HG03521 (cell line): ENCODE results near the gene IMMP2L.

Source experiments
- ATAC-seq: cut with Tn5 transposase; IDR thresholded peaks from one replicate; pipeline ENCODE4 v1.9.1; 2021; ENCODE audit warnings: mild to moderate bottlenecking, moderate library complexity; ENCODE audit not compliant: unreplicated experiment

Gene IMMP2L

GRCh38 chr7:111113263-111114017 lies 448.9 kb downstream of the IMMP2L start:
- ATAC-seq = no peak

GRCh38 chr7:111112439-111112838 lies 449.9 kb downstream of the IMMP2L start:
- no peak for ATAC-seq

- no peak for ATAC-seq
Observed at GRCh38 chr7:111108496-111108895, 453.8 kb downstream of the IMMP2L start.

DNA sequence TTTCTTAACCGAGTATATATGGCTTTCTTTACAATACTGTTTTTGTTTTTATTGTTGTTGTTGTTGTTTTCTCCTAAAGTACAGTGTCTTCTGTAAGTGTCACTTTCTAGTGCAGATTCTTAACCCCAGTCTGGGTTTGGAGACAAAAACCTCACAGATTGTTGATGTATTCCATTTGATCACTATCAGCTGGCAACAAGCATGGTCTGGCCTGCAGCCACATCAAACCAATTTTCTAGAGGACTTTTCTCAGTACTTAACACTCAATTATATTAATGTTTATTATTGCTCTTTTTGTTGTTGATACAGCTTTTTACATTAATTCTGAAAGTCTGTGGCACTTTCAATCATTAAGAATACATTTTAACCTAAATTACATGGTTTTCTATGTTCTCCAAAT lies 454.3 kb downstream of the IMMP2L start:
- ATAC-seq = no peak

DNA sequence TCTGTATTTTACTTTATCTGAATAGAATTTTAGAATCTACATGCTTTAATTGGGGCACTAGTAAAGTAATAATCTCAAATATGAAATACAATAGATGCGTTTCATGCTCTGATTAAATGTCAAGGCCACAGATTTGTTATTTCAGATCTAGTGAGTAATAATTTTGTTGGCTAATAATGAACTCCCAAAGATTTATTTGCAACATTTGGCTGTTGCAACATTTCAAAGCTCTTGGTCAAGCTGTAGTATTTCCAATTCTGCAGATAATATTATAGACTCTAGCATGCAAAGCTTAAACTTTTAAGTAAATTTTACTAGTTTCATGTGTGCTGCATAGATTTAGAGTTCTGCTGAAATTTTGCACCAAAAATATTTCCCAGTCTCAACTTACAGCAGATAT lies 454.7 kb downstream of the IMMP2L start:
- ATAC-seq = no peak

DNA sequence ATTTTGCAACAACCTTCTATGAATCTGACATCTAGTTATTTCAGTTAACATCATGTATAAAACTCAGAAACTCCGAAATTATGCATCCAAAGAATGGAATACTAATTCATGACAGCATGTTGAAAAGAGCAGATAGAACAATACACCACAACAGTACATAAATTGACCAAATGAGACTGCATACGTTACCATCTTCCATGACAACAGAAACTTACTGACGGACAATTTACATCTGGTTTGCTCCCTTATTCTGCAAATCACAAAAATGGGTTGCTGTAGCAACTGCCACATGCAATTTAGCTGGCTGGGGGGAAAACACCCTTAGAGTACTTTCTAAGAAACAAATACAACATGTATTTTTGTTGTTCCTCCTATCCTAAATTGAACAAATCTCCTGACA lies 457.0 kb downstream of the IMMP2L start:
- ATAC-seq = no peak

- ATAC-seq = no peak
Observed at GRCh38 chr7:111104710-111105109, 457.6 kb downstream of the IMMP2L start.

DNA sequence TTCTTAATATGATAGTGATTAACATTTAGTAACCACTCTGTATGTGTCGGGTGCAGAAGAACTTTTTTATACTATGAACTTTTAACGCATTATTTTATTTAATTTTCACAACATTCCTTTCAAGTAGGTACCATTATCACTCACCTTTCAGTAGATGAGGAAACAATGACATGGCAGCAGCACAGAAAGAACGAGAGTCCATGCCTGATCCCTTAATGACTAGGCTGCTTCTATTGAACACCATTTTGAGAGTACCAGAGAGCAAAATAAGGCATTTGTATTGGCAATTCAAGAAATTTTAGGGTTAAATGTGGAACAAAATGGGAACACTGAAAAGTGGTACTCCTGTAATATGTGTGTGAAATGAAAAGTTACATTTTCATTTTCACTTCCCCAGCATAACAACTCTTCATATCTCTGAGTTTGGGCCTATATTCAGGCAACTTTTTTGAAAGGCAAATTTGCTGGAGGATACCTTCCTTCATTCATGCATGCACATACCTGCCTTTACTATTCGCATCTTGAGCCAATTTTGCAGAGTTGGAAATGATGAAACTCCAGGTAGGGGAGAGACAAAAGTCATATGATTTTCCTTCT lies 458.5 kb downstream of the IMMP2L start:
- no peak for ATAC-seq

DNA sequence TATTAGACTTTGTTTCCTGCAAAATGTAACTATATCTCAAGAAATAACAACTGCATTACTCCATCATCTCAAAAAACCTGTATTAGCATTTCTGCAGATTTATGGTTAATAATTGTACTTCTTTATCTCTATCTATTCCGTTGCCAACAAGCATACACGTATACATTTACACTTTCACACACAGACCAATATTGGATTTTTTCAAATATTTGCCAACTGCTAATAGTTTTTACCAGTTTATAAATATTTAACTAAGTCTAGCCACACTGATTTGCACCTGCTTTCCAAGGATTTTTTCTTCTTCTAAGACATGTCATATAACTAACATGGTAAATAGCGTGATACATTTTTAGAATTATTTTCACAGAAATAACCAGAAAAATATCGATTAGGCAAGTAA lies 459.2 kb downstream of the IMMP2L start:
- ATAC-seq = no peak

GRCh38 chr7:111101856-111102646 lies 460.2 kb downstream of the IMMP2L start:
- no peak for ATAC-seq

DNA sequence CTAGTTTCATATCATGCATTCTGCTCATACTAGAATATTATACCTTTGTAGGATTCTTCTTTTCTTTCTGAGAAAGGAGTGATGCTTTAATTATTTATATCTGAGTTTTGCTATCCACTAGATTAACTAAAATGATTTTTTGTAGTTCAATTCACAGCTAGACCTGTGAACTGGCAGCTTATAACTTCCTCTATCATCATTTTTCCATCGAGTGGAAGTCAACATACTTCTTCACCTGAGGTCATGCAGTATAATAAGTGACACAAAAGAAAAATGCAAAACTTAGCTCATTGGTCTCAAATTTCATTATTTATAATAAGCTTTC lies 463.4 kb downstream of the IMMP2L start:
- peak; percentile 19 for ATAC-seq

DNA sequence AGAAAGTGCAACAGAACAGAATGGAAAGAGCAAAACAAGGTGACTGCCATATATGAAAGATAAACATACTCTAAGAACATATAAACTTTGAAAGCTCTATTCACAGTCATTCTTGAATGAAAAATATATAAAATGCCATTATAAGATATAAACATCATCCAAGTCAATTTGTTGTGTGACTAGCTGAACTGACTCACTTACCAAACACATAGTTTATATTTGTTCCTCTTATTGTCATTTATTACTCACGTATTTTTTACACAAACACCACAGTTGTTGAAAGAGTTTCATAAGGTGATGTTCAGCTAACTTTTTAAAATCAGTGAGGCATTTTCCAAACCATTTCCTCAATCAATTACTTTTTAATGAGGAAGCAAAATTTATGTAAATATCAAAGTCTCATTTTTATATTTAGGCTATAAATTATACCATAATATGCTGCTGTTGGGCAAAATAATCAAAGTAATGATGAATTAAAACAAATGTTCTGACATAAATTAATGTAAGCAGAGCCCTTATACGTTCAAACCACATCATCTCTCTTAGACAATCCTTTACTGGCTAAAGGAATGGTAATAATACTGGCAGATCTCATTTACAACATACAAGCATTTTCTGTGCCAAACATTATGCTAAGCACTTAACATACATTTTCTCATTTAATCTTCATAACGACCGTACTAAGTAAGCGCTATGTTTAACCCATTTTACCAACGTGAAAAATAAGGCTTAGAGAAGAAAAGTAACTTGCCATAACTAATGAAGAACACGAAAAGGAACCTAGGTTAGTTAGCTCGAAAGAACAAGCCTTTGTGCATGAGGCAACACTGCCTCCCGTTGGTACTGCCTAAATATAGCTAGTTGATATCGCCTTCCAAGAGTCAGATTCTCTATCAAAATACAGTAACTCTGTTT lies 464.0 kb downstream of the IMMP2L start:
- peak; percentile 55 for ATAC-seq

- no peak for ATAC-seq
Observed at GRCh38 chr7:111096997-111097396, 465.3 kb downstream of the IMMP2L start.

GRCh38 chr7:111094419-111094818 lies 467.9 kb downstream of the IMMP2L start:
- no peak for ATAC-seq

DNA sequence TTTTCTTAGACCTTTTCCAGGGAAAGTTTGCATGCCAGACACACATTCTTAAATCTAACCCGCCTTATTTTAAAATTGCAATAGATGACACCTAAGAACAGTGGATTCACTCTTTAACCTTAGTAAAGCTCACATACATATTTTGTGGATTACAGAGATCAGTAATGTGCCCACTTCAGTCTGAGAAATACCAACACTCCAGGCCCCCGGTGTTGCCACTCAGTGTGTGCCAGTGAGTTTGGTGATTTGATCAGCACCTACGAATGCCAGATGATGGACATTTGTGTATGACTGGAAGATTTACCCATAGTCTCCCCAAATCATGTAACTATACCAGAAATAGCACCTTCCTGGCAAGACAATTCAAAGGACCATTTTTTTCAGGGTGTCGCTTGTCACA lies 468.8 kb downstream of the IMMP2L start:
- no peak for ATAC-seq

GRCh38 chr7:111092406-111093236 lies 469.7 kb downstream of the IMMP2L start:
- no peak for ATAC-seq

DNA sequence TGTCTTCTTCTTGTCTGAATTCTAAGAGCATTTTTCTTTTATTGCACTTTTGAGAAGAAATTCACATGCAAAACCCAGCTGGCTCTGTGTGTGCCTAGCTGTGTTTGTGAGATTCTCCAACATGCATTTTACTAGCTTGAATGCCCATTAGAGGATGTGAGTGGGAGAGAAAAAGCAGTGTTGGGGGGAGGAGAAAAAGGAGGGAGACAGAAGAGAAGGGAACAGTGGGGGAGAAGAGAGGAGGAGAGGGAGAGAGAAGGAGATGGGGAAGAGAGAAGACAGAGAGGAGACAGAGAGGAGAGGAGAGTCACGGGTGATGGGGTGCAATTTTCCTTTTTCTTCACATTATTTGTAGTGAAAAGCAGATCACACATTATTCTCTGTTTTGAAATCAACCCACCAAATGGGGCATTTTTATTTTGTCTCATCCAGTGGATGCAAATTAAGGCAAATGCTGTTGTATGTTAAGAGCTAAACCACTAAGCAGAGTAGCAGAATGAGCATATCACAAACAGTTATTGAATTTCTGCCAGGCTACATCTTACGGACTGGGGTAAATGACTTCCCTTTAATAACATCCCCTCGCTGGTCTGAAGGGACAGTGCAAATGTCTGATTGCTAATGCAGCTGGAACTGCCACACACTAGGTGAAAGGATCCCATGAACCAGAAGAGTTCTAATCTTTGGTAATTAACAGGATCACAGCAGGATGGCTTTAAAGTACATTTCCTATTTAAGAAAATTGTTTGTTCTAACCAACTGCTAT lies 470.5 kb downstream of the IMMP2L start:
- ATAC-seq = no peak

DNA sequence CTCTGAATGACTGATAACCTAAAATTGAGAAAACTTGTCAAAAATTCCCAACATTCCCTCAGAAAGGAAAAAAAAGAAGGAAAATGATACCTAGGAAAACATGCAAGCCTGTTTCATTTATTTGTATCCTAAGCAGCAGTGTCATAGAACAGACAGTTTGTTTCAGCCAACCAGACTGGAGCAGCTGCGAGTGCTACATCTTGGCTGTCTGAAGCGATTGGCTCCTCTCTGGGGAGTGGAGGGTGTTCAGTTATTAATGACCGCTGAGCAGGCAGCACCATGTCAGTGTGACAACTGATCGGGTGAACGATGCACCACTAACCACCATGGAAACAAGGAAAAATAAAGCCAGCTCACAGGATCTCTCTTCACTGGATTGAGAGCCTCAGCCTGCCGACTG lies 471.4 kb downstream of the IMMP2L start, which contains the start of gene LRRN3:
Gene LRRN3 (plus strand): TSS at position 282 of the 400 bp plus-strand sequence. CDS start 31,646 bp downstream, outside the sequence.
- no peak for ATAC-seq

GRCh38 chr7:111089822-111090426 lies 472.4 kb downstream of the IMMP2L start:
- ATAC-seq = peak; percentile 56
